Liver (tissue), 3 donors: Measurements from ENCODE around the gene DPP7.

Source experiments
- GABPA ChIP-seq, 2 donors: IDR thresholded peaks in 1 of 2; conservative IDR thresholded peaks in 1 of 2; 2 replicates each; pipeline ENCODE4 v1.6.1; 2016; ENCODE audit warnings: antibody characterized with exemption in 2 of 2, mild to moderate bottlenecking in 1 of 2, moderate library complexity in 1 of 2
- HNF4A ChIP-seq, 2 donors: conservative IDR thresholded peaks; 2 replicates each; pipeline ENCODE4 v1.6.1; 2016; ENCODE audit warnings: antibody characterized with exemption in 2 of 2, mild to moderate bottlenecking in 2 of 2
- JUND ChIP-seq, 2 donors: IDR thresholded peaks; 2 replicates each; pipeline ENCODE4 v1.6.1; 2016; ENCODE audit warnings: antibody characterized with exemption in 2 of 2
- NR2F2 ChIP-seq: IDR thresholded peaks from 2 replicates; pipeline ENCODE4 v1.6.1; 2016; ENCODE audit warnings: antibody characterized with exemption
- RAD21 ChIP-seq, 2 donors: IDR thresholded peaks; 2 replicates each; pipeline ENCODE4 v1.6.1; 2016; ENCODE audit warnings: antibody characterized with exemption in 2 of 2, mild to moderate bottlenecking in 2 of 2
- SP1 ChIP-seq: IDR thresholded peaks from 2 replicates; pipeline ENCODE4 v1.6.1; 2018; ENCODE audit warnings: antibody characterized with exemption, mild to moderate bottlenecking
- TAF1 ChIP-seq: conservative IDR thresholded peaks from 2 replicates; pipeline ENCODE4 v1.6.1; 2016; ENCODE audit warnings: antibody characterized with exemption, mild to moderate bottlenecking
- YY1 ChIP-seq: IDR thresholded peaks from 2 replicates; pipeline ENCODE4 v1.6.1; 2016; ENCODE audit warnings: antibody characterized with exemption, mild to moderate bottlenecking
- TF ChIP-seq, protein P1 (sequence below): fragments of 150-350 bp; IDR thresholded peaks from 2 replicates; pipeline ENCODE4 v1.5.1; 2017; ENCODE audit warnings: improper control_type of control experiment, low read depth, low read length; ENCODE audit not compliant: missing input control
- TF ChIP-seq, protein P2 (sequence below): IDR thresholded peaks from 2 replicates; pipeline ENCODE4 v1.6.1; 2016; ENCODE audit warnings: antibody characterized with exemption
- TF ChIP-seq, protein P3 (sequence below): IDR thresholded peaks from 2 replicates; pipeline ENCODE4 v1.6.1; 2016; ENCODE audit warnings: antibody characterized with exemption, mild to moderate bottlenecking
- donor health status: healthy.
- donor health status: healthy.

DNA sequence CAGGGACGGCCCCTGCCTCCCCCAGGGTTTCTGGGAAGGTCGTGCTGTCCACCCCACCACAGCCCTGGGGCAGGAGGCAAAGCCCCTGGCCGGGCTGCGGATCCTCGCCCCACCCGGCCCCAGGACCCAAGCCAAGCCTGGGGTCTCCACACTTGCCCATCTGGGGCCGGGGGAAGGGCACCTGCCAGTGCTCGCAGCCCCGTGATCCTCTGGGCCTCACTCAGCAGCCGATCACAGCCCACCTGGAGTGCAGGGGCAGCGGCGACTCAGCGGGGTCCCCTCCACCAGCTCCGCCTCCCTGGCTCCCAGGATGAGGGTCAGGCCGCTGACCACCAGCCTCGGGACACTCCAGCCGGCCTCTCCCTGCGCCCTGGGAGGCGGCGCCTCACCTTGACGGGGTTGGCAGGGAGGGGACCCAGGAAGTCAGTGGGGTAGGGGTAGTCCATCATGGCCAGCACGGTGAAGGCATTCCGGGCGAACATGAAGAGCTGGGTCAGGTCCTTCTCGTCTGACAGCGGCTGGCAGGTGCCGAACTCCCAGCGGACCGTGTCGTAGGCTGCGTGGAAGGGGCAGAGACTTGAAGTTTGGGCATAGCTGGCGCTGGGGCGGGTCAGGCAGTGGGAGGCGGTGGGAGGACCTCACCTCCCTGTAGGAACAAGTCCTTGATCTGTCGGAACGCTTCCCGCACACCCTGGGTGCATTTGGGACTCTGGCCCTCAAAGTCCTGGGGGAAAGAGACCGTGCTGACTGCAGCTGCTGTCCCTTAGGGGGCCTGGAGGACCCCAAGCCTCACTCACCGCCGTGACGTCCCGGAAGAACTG is 1.8 kb downstream of the DPP7 start:
- TF ChIP-seq, protein P1, sequence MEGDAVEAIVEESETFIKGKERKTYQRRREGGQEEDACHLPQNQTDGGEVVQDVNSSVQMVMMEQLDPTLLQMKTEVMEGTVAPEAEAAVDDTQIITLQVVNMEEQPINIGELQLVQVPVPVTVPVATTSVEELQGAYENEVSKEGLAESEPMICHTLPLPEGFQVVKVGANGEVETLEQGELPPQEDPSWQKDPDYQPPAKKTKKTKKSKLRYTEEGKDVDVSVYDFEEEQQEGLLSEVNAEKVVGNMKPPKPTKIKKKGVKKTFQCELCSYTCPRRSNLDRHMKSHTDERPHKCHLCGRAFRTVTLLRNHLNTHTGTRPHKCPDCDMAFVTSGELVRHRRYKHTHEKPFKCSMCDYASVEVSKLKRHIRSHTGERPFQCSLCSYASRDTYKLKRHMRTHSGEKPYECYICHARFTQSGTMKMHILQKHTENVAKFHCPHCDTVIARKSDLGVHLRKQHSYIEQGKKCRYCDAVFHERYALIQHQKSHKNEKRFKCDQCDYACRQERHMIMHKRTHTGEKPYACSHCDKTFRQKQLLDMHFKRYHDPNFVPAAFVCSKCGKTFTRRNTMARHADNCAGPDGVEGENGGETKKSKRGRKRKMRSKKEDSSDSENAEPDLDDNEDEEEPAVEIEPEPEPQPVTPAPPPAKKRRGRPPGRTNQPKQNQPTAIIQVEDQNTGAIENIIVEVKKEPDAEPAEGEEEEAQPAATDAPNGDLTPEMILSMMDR: no peak
- TF ChIP-seq TAF1 (no peak), JUND (IDR thresholded peaks at IDR 0.05) (no peak), RAD21 (IDR thresholded peaks at IDR 0.05) (no peak), SP1 (no peak), HNF4A (conservative IDR thresholded peaks at IDR 0.05) (no peak), YY1 (no peak), GABPA (IDR thresholded peaks at IDR 0.05 in 1 of 2, conservative IDR thresholded peaks at IDR 0.05 in 1 of 2) (no peak), NR2F2 (no peak)
- TF ChIP-seq, protein P2, sequence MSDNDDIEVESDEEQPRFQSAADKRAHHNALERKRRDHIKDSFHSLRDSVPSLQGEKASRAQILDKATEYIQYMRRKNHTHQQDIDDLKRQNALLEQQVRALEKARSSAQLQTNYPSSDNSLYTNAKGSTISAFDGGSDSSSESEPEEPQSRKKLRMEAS: no peak
- TF ChIP-seq, protein P3, sequence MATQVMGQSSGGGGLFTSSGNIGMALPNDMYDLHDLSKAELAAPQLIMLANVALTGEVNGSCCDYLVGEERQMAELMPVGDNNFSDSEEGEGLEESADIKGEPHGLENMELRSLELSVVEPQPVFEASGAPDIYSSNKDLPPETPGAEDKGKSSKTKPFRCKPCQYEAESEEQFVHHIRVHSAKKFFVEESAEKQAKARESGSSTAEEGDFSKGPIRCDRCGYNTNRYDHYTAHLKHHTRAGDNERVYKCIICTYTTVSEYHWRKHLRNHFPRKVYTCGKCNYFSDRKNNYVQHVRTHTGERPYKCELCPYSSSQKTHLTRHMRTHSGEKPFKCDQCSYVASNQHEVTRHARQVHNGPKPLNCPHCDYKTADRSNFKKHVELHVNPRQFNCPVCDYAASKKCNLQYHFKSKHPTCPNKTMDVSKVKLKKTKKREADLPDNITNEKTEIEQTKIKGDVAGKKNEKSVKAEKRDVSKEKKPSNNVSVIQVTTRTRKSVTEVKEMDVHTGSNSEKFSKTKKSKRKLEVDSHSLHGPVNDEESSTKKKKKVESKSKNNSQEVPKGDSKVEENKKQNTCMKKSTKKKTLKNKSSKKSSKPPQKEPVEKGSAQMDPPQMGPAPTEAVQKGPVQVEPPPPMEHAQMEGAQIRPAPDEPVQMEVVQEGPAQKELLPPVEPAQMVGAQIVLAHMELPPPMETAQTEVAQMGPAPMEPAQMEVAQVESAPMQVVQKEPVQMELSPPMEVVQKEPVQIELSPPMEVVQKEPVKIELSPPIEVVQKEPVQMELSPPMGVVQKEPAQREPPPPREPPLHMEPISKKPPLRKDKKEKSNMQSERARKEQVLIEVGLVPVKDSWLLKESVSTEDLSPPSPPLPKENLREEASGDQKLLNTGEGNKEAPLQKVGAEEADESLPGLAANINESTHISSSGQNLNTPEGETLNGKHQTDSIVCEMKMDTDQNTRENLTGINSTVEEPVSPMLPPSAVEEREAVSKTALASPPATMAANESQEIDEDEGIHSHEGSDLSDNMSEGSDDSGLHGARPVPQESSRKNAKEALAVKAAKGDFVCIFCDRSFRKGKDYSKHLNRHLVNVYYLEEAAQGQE: no peak
